Fibroblast of lung (primary cell): Measurements from ENCODE around the gene EDNRA.

ENCODE experiments used
- CTCF ChIP-seq, 2 donors: IDR thresholded peaks in 1 of 2; conservative IDR thresholded peaks in 1 of 2; 1 replicate in 1 of 2; 2 replicates in 1 of 2; pipeline ENCODE4 v1.5.1; 2011 to 2012; ENCODE audit warnings: low read length in 2 of 2, control low read depth in 1 of 2, inconsistent platforms in 1 of 2, low read depth in 1 of 2, mild to moderate bottlenecking in 1 of 2
- EZH2 ChIP-seq: IDR thresholded peaks from 2 replicates; pipeline ENCODE4 v1.5.1; 2012; ENCODE audit warnings: low read length, control low read depth, mild to moderate bottlenecking; ENCODE audit errors: missing control alignments

GRCh38 chr4:147548256-147548655 lies 67.4 kb downstream of the EDNRA start:
- no peak for TF ChIP-seq CTCF (conservative IDR thresholded peaks at IDR 0.05 in 1 of 2, IDR thresholded peaks at IDR 0.05 in 1 of 2; ENCODE audit: low read depth in 1 of 2, low read length in 2 of 2)
- TF ChIP-seq EZH2 = no peak
